IPS-NIHi11 (cell line): ENCODE results near the gene ST6GAL1.
"Not testable (repeated sequence)": the region's sequence is repeated elsewhere in the genome, so short reads cannot be mapped to it uniquely, and the experiment has no call there.

Source experiments
- DNase-seq: peaks from one replicate; pipeline ENCODE4 v3.0.0; 2012; ENCODE audit warnings: mixed read lengths, low spot score

Gene ST6GAL1

GRCh38 chr3:186971106-186971505 lies 40.8 kb downstream of the ST6GAL1 start:
- not testable (repeated sequence) for DNase-seq

GRCh38 chr3:186971578-186971977 lies 41.3 kb downstream of the ST6GAL1 start:
- no peak for DNase-seq

- no peak for DNase-seq
These were observed 43.4 kb downstream of the ST6GAL1 start for GRCh38 chr3:186973702-186974101.

GRCh38 chr3:186974824-186975313 lies 44.5 kb downstream of the ST6GAL1 start:
- DNase-seq: no peak

- DNase-seq: no peak
These were observed 45.4 kb downstream of the ST6GAL1 start for GRCh38 chr3:186975726-186976125.

- DNase-seq: peak; percentile 74
These were observed 46.8 kb downstream of the ST6GAL1 start for GRCh38 chr3:186976837-186977750.

- no peak for DNase-seq
These were observed 48.4 kb downstream of the ST6GAL1 start for GRCh38 chr3:186978712-186979111.

- DNase-seq: no peak
These were observed 49.5 kb downstream of the ST6GAL1 start for GRCh38 chr3:186979852-186980251.

- no peak for DNase-seq
These were observed 50.7 kb downstream of the ST6GAL1 start for GRCh38 chr3:186980989-186981388.

GRCh38 chr3:186983659-186984058 lies 53.3 kb downstream of the ST6GAL1 start:
- no peak for DNase-seq

GRCh38 chr3:186984064-186984463 lies 53.7 kb downstream of the ST6GAL1 start:
- DNase-seq: no peak

GRCh38 chr3:186985661-186986364 lies 55.5 kb downstream of the ST6GAL1 start:
- DNase-seq: no peak

- no peak for DNase-seq
These were observed 56.1 kb downstream of the ST6GAL1 start for GRCh38 chr3:186986406-186986805.

GRCh38 chr3:186986816-186987215 lies 56.5 kb downstream of the ST6GAL1 start:
- no peak for DNase-seq

GRCh38 chr3:186988806-186989205 lies 58.5 kb downstream of the ST6GAL1 start:
- DNase-seq: no peak

- no peak for DNase-seq
These were observed 59.1 kb downstream of the ST6GAL1 start for GRCh38 chr3:186989429-186989828.

- DNase-seq: no peak
These were observed 60.0 kb downstream of the ST6GAL1 start for GRCh38 chr3:186990277-186990676.

GRCh38 chr3:186990878-186991308 lies 60.6 kb downstream of the ST6GAL1 start:
- no peak for DNase-seq

- DNase-seq: no peak
These were observed 61.1 kb downstream of the ST6GAL1 start for GRCh38 chr3:186991470-186991869.

- DNase-seq: not testable (repeated sequence)
These were observed 61.8 kb downstream of the ST6GAL1 start for GRCh38 chr3:186992096-186992495.

- DNase-seq: no peak
These were observed 63.0 kb downstream of the ST6GAL1 start for GRCh38 chr3:186993210-186993782.
